Measurements from ENCODE around the gene CST7.
"Not testable (repeated sequence)": the region's sequence is repeated elsewhere in the genome, so short reads cannot be mapped to it uniquely, and the experiment has no call there.

CST7 gene

DNA sequence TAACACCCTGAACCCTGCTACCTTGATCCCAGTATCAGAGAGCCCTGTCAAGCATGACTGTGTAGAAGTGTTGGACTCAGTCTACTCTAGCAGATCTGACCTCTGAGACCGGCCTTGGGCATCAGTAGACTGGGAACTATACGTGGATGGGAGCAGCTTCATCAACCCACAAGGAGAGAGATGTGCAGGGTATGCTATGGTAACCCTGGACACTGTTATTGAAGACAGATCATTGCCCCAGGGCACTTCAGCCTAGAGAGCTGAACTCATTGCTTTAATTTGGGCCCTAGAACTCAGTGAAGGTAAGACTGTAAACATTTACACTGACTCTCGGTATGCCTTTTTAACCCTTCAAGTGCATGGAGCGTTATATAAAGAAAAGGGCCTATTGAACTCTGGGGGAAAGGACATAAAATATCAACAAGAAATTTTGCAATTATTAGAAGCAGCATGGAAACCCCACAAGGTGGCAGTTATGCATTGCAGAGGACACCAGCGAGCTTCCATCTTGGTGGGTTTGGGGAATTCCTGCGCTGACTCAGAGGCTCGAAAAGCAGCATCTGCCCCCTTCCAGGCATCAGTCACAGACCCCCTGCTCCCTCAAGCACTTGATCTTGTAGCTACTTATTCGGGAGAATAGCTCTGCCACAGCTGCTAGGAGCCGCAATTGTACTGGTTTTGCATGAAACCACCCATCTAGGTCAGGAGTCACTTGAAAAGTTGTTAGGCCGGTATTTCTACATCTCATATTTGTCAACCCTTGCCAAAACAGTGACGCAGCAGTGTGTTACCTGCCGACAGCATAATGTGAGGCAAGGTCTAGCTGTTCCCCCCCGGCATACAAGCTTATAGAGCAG is 19.0 kb upstream of the CST7 start:
- DNase-seq (ENCODE audit: low read depth): not testable (repeated sequence)

DNA sequence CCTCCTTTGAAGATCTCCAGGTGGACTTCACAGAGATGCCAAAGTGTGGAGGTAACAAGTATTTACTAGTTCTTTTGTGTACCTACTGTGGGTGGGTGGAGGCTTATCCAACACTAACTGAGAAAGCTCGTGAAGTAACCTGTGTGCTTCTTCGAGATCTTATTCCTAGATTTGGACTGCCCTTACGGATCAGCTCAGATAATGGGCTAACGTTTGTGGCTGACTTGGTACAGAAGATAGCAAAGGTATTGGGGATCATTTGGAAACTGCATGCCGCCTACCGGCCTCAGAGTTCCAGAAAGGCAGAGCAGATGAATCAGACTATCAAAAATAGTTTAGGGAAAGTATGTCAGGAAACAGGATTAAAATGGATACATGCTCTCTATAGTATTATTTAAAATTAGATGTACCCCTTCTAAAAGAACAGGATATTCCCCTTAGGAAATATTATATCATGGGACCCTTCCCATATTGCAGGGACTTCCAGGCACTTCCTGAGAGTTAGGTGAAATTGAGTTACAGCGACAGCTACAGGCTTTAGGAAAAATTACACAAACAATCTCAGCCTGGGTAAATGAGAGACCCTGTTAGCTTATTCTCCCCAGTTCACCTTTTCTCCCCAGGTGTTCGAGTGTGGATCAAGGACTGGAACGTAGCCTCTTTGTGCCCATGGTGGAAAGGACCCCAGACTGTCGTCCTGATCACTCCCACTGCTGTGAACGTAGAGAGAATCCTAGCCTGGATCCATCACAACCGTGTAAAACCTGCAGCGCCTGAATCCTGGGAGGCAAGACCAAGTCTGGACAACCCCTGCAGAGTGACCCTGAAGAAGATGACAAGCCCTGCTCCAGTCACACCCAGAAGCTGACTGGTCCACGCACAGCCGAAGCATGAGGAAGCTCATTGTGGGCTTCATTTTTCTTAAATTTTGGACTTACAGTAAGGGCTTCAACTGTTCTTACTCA is 18.1 kb upstream of the CST7 start:
- not testable (repeated sequence) for DNase-seq (ENCODE audit: low read depth)

DNA sequence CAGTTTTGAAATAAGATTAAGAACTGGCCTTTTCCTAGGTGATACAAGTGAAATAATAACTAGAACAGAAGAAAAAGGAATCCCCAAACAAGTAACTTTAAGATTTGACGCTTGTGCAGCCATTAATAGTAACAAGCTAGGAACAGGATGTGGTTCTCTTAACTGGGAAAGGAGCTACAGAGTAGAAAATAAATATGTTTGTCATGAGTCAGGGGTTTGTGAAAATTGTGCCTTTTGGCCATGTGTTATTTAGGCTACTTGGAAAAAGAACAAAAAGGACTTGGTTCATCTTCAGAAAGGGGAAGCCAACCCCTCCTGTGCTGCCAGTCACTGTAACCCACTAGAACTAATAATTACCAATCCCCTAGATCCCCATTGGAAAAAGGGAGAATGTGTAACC is 17.2 kb upstream of the CST7 start:
- DNase-seq (ENCODE audit: low read depth): not testable (repeated sequence)

DNA sequence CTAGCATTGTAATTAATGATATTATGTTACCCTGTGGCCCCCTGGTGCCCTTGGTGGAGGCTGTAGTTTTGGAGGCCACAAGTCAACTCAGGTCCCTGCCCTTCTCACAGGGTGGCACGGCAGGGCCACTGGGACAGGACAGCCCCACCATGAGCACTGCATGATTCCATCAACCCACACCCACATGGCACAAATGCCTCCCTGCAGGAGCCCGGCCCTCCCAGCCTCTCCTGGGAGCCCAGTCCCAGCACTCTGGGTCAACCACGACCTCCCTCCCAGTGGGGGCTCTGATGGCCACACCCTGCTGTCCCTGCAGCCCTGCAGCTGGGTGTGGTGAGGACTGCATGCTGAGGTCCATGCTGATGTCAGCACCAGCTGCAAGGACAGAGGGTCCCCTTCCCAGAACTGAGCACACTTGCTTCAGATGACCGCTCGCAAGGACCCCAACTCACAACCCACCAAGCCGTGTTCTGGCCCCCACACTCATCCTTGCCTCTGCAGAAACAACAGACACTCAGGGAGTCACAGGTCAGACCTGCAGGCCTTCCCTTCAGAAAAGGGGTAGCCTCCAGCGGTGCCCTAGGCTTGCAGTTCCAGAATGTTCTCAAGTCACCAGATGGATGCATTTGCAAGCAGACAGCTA is 15.7 kb upstream of the CST7 start:
- DNase-seq (ENCODE audit: low read depth): no peak

DNA sequence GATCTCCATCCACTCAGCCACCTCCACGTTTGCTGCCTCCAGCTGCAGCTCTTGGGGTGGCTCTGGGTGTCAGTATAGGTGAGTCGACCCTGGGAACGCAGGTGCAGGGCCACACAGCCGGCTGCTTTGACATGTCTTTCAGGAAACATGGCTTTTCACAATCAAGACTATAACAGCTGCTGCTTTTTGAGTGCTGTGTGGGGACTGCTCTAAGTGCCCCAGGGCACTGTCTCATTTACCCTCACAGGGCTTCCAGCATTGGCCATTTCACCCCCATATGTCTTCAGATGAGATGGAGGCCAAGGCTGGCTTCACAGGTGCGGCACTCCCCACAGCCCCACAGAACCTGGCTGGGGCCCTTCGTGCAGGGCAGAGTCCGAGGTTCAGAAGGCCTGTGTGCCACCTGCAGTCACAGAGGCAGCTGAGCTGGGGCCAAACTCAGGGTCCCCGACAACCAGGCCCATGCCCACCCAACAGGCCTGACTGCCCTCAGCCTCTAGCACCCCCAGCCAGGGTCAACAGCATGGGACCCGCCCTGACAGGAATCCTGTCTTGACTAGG is 14.9 kb upstream of the CST7 start:
- no peak for DNase-seq (ENCODE audit: low read depth)

DNA sequence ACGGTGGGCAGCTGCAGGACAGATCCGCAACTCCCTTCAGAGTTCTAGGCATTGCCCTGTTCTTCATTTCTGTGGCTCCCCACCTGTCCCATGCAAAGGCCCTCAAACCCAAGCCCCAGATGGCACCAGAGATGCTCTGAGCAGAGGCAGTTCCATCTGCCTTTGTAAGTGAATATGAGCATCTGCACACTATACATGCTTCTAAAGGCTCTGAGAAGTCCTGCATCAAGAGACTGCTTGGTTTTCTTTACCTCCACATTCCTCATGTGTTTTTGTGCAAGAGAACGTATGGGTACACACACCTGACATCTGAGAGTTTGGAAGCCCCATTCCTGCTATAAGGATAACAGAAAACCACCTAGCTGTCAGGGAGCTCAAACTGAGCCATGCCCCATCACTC is 14.4 kb upstream of the CST7 start:
- no peak for DNase-seq (ENCODE audit: low read depth)

DNA sequence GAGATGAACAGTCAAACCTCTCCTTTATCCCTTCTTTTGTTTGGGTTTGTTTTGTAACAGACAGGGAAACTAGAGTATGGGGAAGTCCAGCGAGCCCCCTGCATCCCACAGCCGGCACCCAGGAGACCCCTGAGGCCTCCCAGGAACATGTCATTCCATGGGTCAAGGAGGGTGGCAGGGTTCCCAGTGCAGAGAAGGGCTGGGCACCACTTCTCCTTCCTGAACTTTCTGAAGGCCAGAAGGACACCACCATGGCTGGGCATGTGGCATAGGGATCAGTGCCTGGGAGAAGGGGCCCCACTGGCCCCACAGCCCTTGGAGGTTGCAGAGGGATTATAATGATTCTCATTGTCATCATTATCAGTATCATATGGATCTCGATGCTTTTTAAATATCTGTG is 13.9 kb upstream of the CST7 start:
- DNase-seq (ENCODE audit: low read depth): no peak

DNA sequence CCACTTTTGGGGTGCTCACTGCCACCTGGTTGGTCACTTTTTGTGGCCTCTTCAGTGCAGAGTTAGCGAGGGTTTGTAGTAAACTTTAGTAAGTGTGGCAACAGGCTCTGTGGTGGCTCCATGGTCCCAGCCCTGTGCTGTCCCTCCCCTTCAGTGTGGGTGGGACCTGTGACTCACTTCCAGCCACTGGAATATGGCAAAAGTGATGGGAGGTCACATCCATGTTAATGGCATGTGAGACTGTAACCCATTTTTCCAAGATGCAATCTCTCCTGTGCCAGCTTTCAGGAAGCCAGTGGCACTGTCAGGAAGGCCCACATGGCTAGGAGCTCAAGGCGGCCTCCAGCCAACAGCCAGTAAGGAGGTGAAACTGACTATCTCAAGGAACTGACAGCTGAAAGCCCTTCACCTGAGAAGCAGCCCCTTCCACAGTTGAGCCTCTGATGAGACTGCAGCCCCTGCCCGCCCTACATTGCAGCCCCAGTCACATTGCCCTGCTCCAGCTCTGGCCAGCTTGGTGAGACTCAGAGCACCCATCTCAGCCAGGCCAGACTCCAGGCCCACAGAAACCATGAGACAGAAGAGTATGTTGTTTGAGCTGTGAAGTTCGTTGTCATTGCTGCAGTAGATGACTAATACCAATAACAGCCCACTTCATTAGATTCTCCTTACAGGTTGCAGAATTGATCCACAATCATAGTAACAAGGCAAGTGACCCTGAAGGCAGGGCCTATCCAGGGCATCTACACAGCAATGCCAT is 13.1 kb upstream of the CST7 start:
- DNase-seq (ENCODE audit: low read depth): no peak

DNA sequence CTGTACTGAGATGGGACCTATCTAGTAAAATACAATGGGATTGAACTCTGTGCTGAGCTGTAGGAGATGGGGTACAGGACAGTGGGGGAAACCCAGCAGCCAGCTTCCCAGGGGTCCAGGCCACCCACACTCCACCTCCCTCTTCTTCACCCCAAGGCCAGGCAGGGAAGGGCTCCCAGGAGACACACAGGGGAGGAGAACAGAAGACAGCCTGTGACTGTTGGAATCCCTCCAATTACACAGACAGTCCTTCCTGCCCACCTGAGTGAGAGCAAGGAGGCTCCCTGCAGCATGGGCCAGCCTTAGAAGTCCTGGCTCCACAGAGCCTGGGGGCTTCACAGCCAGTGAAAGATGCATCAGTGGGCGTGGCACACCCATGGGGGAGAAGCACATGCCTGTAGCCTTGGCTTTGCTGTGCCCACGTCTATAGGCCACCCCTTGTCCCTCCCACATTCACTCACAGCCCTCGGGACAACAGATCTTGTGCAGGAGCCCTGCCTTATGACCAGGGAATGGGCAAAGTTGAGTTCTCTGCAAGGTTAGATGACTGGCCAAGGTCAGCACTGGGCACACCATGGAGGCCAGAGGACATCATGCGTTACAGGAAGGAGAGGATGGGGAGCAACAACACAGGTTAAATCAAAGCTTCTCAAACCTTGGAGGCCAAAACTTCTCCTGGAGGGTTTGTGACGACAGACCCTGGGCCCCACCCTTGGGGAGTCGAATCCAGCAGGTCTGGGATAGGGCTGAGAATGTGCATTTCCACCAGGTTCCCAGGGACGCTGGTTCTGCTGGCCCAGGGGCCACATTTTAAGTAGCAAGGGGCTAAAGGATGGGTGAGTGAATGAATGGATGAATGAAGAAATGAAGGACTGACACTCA is 12.3 kb upstream of the CST7 start:
- no peak for DNase-seq (ENCODE audit: low read depth)

DNA sequence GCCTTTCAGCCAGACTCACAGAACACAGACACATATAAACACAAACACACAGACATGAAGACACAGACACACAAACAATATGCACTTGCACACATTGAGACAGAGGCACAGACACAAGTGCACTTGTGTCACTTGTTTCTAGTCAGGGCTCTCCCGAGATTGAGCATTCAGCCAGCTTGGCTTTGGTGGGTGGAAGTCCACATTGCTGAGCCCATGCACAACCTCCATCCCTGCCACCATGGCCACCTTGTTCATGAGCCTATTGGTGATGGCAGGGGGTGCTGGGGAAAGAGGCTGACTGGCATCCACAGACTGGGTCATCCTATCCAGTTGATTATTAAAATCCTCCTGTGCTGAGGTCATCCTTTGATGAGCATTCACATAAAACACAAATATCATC is 11.5 kb upstream of the CST7 start:
- DNase-seq (ENCODE audit: low read depth): no peak

DNA sequence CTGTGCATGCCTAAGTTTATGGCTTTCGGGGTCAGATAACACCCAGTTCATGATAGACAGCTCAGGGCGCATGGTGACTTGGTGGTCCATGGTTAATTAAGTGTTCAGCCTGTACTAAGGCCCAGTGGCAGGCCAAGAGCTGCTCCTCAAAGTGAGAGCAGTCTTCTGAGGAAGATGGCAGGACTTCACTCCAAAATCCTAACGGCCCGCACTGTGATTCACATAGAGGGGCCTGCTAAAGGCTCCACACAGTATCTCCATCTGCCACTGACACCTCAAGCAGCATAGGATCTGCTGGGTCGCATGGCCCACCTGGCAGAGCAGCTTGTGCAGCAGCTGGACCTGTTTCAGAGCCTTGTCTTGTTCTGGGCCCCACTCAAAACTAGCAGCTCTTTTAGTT is 10.6 kb upstream of the CST7 start:
- no peak for DNase-seq (ENCODE audit: low read depth)

DNA sequence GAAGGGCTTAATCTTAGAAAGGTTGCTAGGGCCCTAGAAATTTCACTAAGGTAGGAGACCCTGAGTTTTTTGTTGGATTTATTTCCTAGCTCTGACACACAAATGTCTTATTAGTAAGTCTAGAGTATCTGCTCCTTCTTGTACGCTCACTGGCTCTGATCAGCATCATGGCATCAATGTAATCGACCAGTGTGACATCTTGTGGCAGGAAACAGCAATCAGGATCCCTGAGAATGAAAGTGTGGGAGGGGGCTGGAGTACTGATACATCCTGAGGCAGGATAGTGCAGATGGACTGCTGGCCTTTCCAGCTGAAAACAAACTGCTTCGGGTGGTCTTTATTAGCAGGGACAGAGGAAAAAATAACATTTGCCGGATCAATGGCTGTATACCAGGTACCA is 10.0 kb upstream of the CST7 start:
- DNase-seq (ENCODE audit: low read depth): no peak

DNA sequence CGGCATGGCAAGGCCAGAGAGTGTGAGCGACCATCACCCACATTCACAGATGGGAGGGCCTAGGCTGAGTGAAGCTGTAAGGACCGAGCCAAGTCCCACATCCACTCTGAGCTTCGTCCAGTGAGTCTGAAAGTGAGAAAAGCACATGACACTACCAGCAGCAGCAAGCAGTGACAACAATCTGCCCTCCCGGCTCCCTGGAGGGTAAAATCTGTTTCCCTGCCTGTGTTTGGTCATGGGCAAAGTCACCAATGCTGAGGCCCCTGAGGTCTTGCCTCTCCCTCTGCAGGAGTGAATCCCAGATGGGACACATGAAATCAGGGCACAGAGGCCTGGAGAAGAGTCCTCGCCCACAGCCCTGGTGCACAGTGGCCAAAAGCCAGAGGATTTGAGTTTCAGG is 6.4 kb upstream of the CST7 start:
- no peak for DNase-seq (ENCODE audit: low read depth)

DNA sequence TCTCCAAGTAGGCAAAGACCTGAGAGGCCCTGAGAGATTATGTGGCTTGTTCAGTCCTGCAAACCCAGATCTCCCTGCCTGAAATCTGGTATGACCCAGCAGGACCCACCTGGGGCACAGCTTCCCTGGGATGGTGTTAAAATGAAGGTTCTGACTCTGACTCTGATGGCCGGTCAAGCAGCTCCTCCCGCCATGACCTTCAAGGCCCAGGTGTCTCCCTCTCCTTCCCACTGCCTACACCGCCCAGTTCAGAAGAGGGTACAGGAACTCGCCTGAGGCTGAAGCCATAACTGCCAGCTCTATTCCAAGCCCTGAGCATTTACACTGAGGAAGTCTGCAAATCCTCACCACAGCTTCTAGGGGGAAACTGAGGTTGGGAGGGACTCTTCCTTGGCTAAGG is 5.9 kb upstream of the CST7 start:
- no peak for DNase-seq (ENCODE audit: low read depth)

DNA sequence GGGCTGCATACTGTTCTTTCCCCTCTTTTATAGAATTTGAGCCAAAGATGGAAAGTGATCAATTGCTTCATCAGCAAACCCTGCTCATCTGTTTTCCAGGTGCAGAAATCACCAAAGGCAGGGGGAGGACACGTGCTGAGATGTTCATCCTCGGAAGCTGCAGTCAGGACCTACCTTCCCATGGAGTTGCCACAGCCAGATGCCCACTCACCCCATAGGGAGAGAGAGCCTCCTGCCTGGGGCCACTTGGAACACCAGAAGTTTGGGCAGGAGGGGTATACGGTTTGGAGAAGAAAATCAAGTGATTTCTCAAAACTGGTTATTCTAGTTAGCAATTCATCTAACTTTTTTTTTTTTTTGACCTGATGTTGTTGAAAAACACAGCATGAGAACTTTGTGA is 5.3 kb upstream of the CST7 start:
- DNase-seq (ENCODE audit: low read depth): no peak

DNA sequence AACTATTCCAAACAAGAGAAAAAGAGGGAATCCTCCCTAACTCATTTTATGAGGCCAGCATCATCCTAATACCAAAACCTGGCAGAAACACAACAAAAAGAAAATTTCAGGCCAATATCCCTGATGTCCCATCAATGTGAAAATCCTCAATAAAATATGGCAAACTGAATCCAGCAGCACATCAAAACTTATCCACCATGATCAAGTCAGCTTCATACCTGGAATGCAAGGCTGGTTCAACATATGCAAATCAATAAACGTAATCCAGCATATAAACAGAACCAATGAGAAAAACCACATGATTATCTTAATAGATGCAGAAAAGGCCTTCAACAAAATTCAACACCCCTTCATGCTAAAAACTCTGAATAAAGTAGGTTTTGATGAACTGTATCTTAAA is 2.7 kb upstream of the CST7 start:
- DNase-seq (ENCODE audit: low read depth): not testable (repeated sequence)

DNA sequence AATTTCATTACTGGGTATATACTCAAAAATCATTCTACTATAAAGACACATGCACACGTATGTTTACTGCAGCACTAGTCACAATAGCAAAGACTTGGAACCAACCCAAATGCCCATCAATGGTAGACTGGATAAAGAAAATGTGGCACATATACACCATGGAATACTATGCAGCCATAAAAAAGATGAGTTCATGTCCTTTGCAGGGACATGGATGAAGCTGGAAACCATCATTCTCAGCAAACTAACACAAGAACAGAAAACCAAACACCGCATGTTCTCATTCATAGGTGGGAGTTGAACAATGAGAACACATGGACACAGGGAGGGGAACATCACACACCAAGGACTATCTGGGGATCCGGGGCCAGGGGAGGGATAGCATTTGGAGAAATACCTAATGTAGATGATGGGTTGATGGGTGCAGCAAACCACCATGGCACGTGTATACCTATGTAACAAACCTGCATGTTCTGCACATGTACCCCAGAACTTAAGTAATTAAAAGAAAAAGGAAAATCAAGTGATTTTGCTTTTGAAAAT is 602 bp upstream of the CST7 start:
- DNase-seq (ENCODE audit: low read depth): not testable (repeated sequence)

DNA sequence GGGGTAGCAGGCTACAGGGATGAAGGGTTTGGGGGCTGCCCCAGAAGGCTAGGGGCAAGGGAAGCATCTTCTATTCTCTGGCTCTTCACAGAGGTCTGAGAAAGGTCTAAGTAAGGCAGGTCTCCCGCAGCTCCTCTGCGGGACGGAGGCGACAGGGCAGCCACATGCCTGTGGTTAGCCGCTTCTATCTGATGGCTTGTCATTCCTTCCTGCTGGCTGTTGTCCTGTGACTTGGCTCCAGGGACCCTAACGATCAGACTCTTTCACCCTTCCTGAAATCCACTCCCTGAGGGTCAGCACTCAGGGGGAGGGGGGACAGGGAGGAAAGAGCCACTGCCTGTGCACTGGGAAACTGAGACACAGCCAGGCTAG is 673 bp downstream of the CST7 start:
- DNase-seq (ENCODE audit: low read depth): no peak

DNA sequence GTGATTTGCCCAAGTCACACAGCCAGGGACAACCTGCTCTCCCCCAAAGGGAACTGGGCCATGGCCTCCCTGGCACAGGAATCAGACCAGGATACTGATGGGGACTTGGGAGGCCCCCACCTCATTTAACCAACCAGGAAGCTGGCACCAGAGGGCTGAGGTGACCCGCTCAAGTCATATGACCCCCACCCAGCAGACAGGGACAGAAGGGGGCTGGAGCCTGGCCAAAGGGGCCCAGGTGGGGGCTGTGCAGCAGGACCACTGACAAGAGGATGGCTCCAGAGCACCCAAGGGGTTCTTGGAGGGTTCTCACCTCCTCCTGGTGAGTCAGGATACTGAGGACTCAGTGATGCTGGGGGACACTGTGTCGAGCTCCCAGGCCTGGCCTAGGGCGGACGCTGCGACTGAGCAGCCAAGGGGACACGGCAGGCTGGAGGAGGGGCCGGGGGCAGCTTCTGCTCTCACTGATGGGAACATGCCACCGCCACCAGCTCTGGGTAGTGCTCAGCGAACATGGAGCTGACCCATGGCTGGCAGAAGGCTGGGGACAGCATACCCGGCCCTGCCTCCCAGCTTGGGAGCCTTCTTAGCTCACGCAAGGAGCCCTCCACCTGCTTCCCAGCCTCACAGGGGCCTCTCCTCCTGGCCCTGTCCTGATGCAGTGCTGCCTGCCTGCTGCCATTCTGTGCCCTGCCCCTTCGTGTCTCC is 1.2 kb downstream of the CST7 start:
- DNase-seq (ENCODE audit: low read depth): no peak

Data from iris pigment epithelial cell (primary cell).